Fibroblast of villous mesenchyme (primary cell): ENCODE data around the gene ANKRD22. TPM values are rescaled to one million over a fixed set of nuclear protein-coding genes. Genes with fewer than 3 reads are reported as not detected.

Experiments
- DNase-seq: peaks from one replicate; pipeline ENCODE4 v3.0.0-alpha.2; 2010; ENCODE audit warnings: low read depth
- H3K4me3 ChIP-seq: 2 replicates; pipeline ENCODE4 v1.5.1; 2011; ENCODE audit warnings: low read depth, mild to moderate bottlenecking, low read length
- total RNA-seq: library from RNA; depleted of rRNA; stranded (reverse); fragments of >200 nt; gene quantifications from 2 replicates; pipeline ENCODE4 v1.2.3, GENCODE V29; 2012
- TF ChIP-seq, protein P1 (sequence below): IDR thresholded peaks from 2 replicates; pipeline ENCODE4 v1.5.1; 2012; ENCODE audit warnings: low read depth, mild to moderate bottlenecking, low read length; ENCODE audit not compliant: insufficient read depth

Gene ANKRD22
- total RNA-seq, 1 donor: not detected

- peak; percentile 15 for DNase-seq
- TF ChIP-seq, protein P1, sequence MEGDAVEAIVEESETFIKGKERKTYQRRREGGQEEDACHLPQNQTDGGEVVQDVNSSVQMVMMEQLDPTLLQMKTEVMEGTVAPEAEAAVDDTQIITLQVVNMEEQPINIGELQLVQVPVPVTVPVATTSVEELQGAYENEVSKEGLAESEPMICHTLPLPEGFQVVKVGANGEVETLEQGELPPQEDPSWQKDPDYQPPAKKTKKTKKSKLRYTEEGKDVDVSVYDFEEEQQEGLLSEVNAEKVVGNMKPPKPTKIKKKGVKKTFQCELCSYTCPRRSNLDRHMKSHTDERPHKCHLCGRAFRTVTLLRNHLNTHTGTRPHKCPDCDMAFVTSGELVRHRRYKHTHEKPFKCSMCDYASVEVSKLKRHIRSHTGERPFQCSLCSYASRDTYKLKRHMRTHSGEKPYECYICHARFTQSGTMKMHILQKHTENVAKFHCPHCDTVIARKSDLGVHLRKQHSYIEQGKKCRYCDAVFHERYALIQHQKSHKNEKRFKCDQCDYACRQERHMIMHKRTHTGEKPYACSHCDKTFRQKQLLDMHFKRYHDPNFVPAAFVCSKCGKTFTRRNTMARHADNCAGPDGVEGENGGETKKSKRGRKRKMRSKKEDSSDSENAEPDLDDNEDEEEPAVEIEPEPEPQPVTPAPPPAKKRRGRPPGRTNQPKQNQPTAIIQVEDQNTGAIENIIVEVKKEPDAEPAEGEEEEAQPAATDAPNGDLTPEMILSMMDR: peak; percentile 55
- no peak overlapping the region for H3K4me3 ChIP-seq
Measured at GRCh38 chr10:88791924-88792323, 59.7 kb downstream of the ANKRD22 start.

GRCh38 chr10:88788924-88789323, 62.7 kb downstream of the ANKRD22 start:
- TF ChIP-seq, protein P1: no peak
- H3K4me3 ChIP-seq: no peak overlapping the region
- no peak for DNase-seq

- TF ChIP-seq, protein P1: no peak
- DNase-seq: no peak
- no peak overlapping the region for H3K4me3 ChIP-seq
Measured at GRCh38 chr10:88787463-88787862, 64.2 kb downstream of the ANKRD22 start.

DNA sequence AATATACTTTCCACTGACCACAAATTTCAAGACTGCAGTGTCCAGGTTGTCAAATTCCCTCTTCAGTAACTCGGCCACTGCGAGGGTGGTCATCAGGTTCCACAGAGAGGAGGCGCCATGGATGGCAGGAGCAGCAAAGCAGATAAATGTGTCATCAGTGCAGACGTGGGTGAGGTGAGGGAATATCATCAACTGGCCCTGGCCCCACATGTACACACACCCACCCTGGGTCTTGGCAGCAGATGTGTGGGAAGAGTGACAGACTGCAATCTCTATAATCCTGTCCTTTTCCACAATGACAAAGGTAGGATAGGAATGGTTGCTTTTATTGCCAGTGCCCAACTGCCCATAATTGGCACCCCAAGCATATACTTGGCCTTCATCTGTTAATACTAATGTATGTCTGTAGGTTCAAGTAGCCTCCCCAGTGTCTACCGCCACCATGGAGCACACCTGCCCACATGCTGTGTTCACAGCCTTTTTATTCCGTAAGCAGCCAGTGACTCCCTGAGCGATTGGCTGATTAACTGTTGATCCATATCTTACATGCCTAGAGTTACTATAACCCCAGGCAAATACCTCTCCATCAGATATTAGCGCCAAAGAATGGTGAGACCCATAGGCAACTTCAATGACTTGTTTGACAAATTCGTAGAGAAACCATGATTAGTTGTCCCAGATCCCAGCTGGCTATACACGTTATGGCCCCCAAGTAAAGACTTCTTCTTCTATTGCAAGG, 65.4 kb downstream of the ANKRD22 start:
- TF ChIP-seq, protein P1: no peak

DNA sequence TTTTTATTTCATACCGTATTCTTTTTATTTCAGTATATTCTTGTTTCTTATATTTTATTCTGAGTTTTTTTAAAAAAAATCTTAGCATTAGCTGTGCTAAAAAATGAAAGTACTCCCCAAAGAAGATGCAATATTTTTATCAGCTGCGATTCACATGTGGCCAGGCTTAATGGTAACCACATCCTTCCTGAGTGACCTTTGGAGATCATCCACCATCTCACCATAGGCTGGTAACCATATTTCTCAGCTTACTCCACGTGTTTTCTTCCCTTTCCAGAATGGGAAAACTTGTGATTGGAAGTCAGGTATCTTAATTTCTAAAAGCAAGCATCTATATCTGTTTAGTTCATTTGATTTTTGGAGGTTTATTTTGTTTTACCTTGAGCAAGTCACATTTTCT, 67.9 kb downstream of the ANKRD22 start:
- peak; percentile 45 for DNase-seq
- no peak overlapping the region for H3K4me3 ChIP-seq
- TF ChIP-seq, protein P1: no peak

More for the DNA sequence above, 65.4 kb downstream of the ANKRD22 start:
- no peak for DNase-seq
- no peak overlapping the region for H3K4me3 ChIP-seq

DNA sequence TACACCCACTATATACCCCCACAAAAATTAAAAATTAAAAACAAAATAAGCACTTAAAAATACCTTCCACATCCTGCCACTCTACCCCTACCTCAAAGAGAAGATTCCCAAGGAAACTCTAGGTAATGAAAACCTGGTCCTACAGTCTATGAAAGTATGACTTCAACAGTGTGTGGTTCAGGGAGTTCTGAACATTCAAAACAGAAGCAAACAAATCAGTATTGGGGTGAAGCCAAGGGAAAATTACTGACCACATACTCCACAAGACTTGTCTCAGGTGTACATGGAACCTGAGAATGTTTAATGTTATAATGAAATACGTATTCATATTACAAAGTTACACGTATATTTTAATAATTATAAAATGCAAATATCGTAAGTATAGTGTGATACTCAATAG, 69.4 kb downstream of the ANKRD22 start:
- TF ChIP-seq, protein P1: no peak
- no peak for DNase-seq
- H3K4me3 ChIP-seq: no peak overlapping the region

DNA sequence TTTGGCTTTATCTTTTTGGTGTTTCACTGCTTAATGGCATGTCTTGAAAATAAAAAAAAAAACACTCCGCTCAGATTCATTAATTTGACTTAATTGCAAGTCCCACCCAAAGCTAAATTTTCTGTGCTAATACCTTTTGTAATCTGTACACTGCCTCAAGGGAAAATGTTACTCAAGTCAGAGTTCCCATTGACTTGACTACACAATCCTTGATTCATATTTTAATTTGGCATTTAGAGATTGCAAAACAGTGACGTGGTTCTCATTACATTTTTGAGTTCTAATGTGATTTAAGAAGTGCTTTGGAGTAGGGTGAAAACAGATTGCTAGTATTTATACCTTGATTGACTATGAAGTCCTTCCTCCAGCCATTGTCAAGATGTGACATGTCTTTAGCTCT, 70.4 kb downstream of the ANKRD22 start:
- TF ChIP-seq, protein P1: no peak
- no peak for DNase-seq

More for the DNA sequence above, 70.4 kb downstream of the ANKRD22 start:
- H3K4me3 ChIP-seq: no peak overlapping the region
